Limb (tissue), 2 donors: Measurements from ENCODE around the gene ST8SIA6.
"Not testable (repeated sequence)": the region's sequence is repeated elsewhere in the genome, so short reads cannot be mapped to it uniquely, and the experiment has no call there.

Experiments
- DNase-seq, 2 donors: peaks; one replicate each; pipeline ENCODE4 v3.0.0-alpha.2; 2016; ENCODE audit errors: extremely low spot score in 2 of 2

Gene ST8SIA6

GRCh38 chr10:17460756-17461155, 6.4 kb upstream of the ST8SIA6 start:
- DNase-seq = no peak

- DNase-seq = no peak
Measured at GRCh38 chr10:17457083-17457482, 2.7 kb upstream of the ST8SIA6 start.

- DNase-seq = no peak
Measured at GRCh38 chr10:17456032-17456548, 1.7 kb upstream of the ST8SIA6 start.

GRCh38 chr10:17455015-17455520, 673 bp upstream of the ST8SIA6 start:
- no peak for DNase-seq

- DNase-seq = peak in 1 of 2 donors; percentile 66
Measured at GRCh38 chr10:17453373-17454091, 863 bp downstream of the ST8SIA6 start.

- no peak for DNase-seq
Measured at GRCh38 chr10:17453035-17453372, 1.4 kb downstream of the ST8SIA6 start.

GRCh38 chr10:17452060-17452841, 2.1 kb downstream of the ST8SIA6 start:
- DNase-seq = no peak

- no peak for DNase-seq
Measured at GRCh38 chr10:17450024-17450423, 4.4 kb downstream of the ST8SIA6 start.

GRCh38 chr10:17445400-17445998, 8.9 kb downstream of the ST8SIA6 start:
- DNase-seq = no peak

- DNase-seq = no peak
Measured at GRCh38 chr10:17444388-17444714, 10.0 kb downstream of the ST8SIA6 start.

GRCh38 chr10:17443707-17444387, 10.5 kb downstream of the ST8SIA6 start:
- DNase-seq = no peak

GRCh38 chr10:17438583-17438982, 15.8 kb downstream of the ST8SIA6 start:
- no peak for DNase-seq

- DNase-seq = not testable (repeated sequence)
Measured at GRCh38 chr10:17436578-17436977, 17.8 kb downstream of the ST8SIA6 start.

GRCh38 chr10:17435953-17436352, 18.4 kb downstream of the ST8SIA6 start:
- DNase-seq = no peak

- no peak for DNase-seq
Measured at GRCh38 chr10:17435187-17435586, 19.2 kb downstream of the ST8SIA6 start.

- no peak for DNase-seq
Measured at GRCh38 chr10:17432723-17433122, 21.7 kb downstream of the ST8SIA6 start.

- DNase-seq = no peak
Measured at GRCh38 chr10:17431871-17432311, 22.5 kb downstream of the ST8SIA6 start.

- peak; percentile 69 to 86 for DNase-seq
Measured at GRCh38 chr10:17430647-17431355, 23.6 kb downstream of the ST8SIA6 start.

GRCh38 chr10:17429490-17429889, 24.9 kb downstream of the ST8SIA6 start:
- DNase-seq = no peak

- DNase-seq = no peak
Measured at GRCh38 chr10:17428351-17429097, 25.9 kb downstream of the ST8SIA6 start.
